NCI-H1436 (cell line): ENCODE results near the gene SLC6A9.

Source experiments
- DNase-seq: peaks from one replicate; lab custom pipeline; 2025; lab: John Stamatoyannopoulos, UW

Gene SLC6A9

GRCh38 chr1:43983253-43983899 is 47.9 kb downstream of the SLC6A9 start:
- no peak for DNase-seq

DNA sequence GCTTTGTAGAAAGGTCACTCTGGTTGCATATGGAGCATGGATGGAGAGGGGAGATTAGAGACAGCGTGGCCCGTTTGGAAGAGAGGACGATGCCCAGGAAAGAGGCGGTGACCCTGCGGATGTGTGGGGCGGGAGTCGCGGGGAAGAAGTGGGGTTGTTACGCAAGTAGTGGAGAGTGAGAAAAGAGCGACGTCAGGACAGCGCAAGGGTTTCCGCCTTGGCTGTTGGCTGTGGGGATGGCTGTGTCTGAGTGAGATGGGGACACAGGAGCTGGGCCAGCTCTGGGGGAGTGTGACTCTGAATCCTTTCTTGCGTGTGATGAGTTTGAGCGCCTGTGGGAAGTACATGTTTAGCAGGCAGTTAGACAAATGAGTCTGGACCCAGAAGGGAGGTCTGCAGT is 48.5 kb downstream of the SLC6A9 start:
- no peak for DNase-seq

GRCh38 chr1:43982241-43982640 is 49.0 kb downstream of the SLC6A9 start:
- DNase-seq, result no peak

DNA sequence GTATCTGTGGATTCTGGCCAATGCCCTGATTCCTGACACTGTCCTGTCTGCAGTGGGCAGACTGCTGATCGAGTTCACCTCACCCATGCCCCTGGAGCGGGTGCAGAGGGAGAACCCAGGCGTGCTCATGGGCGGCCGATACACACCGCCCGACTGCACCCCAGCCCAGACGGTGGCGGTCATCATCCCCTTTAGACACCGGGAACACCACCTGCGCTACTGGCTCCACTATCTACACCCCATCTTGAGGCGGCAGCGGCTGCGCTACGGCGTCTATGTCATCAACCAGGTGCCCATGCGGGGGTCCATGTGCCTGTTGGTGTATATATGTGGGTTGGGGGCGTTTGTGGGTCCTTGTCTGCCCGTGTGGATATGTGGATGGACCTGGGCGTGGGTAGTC is 49.6 kb downstream of the SLC6A9 start:
- no peak for DNase-seq

GRCh38 chr1:43981135-43981491 is 50.1 kb downstream of the SLC6A9 start:
- DNase-seq, result no peak

DNA sequence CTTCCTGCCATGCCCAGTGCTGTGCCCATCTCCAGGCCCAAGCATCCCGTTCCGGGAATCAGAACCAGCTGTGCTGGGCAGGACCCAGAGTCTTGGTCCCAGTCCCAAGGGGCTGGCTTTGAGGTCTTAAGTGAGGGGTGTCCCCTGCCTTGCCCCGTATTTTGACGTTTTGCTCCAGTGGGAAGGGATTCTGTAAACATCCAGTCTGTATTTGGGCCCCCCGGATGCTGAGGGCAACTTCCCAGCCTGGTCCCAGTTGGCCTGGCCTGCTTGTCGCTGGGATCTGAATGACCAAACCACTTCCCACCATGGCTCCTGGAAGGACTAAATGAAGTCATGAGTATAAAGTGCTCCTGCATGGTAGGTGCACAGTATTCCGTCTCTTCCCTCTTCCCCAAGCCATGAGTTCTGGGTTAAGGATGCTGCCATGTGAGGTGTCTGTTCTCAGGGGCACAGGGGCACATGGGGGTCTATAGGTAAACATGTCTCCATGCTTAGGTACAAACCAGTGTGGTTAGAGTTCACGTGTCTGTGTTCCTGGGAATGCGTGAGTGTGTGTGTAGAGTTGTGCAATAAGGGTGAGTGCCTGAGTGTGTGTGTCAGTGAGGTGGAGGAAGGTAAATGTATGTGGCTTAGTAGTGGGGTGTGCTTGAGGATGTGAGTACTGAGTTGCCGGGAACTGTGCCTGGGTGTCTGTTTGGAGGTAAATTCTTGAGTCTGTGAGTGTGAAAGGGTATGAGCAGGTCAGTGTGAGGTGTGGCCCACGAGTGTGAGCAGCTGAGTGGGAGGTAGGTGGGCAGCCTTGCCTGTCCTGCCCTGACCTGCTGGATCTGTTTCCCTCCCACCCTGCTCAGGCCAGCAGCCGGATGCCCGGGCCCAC is 50.8 kb downstream of the SLC6A9 start:
- no peak for DNase-seq

DNA sequence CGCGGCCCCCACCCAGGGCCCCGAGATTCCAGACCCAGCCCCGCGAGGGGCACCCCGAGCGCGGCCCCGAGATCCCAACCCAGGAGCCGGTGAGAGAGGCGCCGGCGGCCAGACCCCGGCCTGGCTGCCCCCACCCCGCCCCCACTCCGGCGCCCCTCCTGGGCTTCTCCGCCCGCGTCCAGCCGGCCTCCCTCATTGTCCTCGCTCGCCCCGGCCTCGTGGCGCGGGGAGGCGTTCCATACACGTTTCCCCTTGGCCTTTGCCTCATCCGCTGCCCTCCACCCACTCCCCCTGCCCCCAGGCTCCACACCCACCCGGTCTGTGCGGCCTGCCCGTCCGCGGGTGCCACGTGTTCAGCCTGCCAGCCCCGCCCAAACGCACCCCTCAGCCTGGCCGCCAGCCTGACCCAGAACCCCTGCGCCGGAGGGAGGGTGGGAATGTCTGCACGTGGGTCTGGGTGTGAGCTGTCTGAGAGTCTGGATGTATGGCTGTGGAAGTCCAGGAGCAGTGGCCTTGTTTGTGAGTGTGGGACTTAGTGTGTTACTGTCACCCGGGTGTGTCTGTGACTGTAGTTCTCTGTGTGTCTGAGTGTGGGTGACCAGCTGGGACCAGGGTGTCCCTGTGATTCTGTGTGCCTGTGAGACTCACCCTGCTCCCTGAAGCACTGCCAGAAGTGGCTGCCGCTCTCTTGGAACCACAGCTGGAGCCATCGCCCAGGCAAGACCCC is 51.6 kb downstream of the SLC6A9 start:
- DNase-seq, result no peak

GRCh38 chr1:43979261-43979527 is 52.1 kb downstream of the SLC6A9 start:
- DNase-seq, result no peak

DNA sequence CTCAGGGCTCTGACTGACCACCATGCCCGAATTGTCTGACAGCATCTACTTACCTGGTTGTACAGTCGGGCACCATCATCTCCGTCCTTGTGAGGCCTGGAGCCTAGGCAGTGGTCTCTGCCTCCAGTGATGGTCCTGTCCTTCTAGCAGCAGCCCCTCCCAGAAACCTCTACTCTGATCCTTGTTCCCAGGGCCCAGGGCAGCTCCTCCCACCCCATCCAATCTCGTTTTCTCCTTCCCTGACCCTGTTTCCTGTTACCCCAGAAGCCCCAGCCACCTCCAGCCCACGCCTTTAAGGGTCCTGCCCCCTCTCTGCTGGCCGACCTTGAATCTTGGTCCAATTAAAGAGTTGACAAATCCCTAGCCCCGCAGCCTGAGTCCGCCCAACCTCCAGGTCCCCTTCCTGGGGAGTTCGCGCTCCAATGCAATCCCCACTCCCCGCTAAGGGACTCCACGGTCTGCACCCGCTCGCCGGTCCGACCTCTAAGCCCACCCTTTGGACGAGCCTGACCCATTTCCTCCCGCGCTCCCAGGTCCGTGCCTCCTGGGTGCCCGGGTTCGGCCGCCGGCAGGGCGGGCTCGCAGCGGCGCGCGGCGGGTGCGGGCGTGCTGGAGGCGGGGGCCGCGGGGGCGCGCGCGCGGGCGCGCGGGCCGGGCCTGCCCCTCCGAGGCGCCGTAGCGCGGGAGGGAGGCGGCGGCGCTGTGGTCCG is 52.6 kb downstream of the SLC6A9 start, which contains the start of gene B4GALT2:
Gene B4GALT2, plus strand, starts transcription at position 660 of the 710 bp plus-strand sequence. CDS start 1,951 bp downstream, outside the sequence.
- DNase-seq, result no peak

DNA sequence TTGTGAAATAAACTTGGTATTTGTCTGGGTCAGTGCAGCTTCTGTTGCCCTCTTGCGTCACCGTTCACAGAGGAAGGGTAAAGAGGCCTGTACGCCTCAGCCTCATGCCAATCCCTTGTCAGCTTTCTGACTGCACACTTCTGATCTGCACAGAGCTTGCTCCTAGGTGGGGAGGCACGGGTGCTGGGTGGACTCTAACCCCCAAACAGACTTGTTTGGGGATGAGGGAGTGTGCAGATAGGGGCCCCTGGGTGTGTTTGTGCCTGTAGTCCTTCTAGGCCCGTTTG is 53.1 kb downstream of the SLC6A9 start:
- no peak for DNase-seq

GRCh38 chr1:43977376-43978263 is 53.6 kb downstream of the SLC6A9 start:
- DNase-seq, result no peak

DNA sequence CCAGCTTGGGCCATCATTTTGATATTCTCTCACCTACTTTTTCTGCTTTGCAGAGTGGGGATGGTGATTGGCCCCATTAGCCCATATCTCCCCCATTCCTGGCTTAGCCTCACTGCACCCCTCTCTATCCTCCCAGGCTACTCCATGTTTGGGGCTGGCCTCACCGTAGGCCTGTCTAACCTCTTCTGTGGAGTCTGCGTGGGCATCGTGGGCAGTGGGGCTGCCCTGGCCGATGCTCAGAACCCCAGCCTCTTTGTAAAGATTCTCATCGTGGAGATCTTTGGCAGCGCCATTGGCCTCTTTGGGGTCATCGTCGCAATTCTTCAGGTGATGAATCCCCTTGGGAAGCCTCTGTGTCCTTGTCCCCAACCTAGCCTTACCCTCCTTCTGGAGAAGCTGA is 54.4 kb downstream of the SLC6A9 start:
- no peak for DNase-seq

- no peak for DNase-seq
These were observed 55.2 kb downstream of the SLC6A9 start for GRCh38 chr1:43976045-43976444.

DNA sequence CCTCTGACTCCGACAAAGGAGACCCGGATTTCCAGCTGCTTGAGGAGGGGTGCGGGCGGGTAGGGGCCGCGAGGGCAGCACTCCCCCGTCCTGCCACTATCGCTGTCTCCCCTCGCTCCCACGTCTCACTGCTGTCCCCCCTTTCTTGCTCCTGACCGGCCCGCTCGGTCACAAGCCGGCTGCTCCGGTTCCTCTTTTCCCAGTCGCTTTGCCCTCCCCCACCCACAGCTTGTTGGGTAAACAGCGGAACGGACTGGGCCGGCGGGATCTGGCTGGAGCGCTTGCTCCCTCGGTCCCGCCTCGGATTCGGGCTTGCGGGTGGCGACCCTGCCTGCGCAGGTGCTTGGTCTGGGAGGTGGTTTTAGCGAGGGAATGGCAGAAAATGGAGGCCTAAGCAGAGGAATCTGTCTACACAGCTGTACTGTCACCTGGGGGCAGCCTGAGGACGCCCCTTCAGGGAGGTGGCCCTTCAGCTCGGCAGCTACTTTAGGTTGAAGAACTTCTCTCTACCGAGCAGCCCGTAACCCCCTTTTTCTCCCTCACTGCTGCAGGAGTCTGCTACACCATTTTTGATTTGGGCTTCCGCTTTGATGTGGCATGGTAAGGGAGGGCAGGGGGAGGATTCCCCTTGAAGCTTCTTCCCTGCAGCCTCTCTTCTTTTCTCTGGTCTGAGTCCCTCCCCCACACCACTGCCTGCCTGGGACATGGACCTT is 55.9 kb downstream of the SLC6A9 start:
- no peak for DNase-seq

- peak; percentile 88 for DNase-seq
These were observed 56.6 kb downstream of the SLC6A9 start, which contains the start of gene ATP6V0B for GRCh38 chr1:43974443-43975248. Gene ATP6V0B, plus strand, starts transcription at chr1:43974960. Its CDS starts 81 bp downstream, at chr1:43975041.

GRCh38 chr1:43973981-43974442 is 57.2 kb downstream of the SLC6A9 start:
- DNase-seq, result no peak

GRCh38 chr1:43971336-43971980 is 59.8 kb downstream of the SLC6A9 start:
- no peak for DNase-seq

- no peak for DNase-seq
These were observed 60.4 kb downstream of the SLC6A9 start for GRCh38 chr1:43970911-43971310.

DNA sequence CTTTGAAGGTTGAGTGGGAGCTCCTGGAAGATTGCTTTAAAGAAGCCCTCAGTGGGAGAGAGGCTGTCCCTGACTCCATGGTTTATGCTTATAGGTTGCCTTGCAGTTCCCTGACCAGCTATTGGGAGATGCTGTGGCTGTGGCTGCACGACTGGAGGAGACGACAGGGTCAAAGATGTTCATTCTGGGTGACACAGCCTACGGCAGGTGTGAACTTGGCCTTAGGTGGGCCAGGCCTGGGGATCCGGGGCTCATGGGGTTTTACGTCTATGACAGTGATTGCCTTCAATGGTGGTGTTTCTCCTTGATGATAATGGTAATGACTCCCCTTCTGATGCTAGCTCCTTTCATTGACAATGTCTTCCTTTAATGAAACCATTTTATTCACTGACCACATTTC is 60.8 kb downstream of the SLC6A9 start:
- no peak for DNase-seq
